SU-DHL-6 (cell line): ENCODE results near the gene RAET1L.

Experiments
- CTCF ChIP-seq: fragments of 200-600 bp; sonication (generic); IDR thresholded peaks from one replicate; pipeline ENCODE4 v1.5.1; 2017; ENCODE audit warnings: antibody characterized with exemption, mild to moderate bottlenecking, low read length, moderate library complexity; ENCODE audit not compliant: insufficient read depth, poor library complexity, severe bottlenecking
- EZH2phosphoT487 ChIP-seq: fragments of 200-600 bp; sonication (generic), shearing (Covaris generic); conservative IDR thresholded peaks from 2 replicates; pipeline ENCODE4 v1.6.1; 2018; ENCODE audit warnings: mild to moderate bottlenecking, antibody characterized with exemption, low read length, moderate library complexity, mixed read lengths

- TF ChIP-seq CTCF (no peak), EZH2phosphoT487 (no peak)
Measured at GRCh38 chr6:150043096-150043495, 17.8 kb upstream of the RAET1L start.
